Measurements from ENCODE around the gene CXCL1. TPM values are rescaled to one million over a fixed set of nuclear protein-coding genes. Genes with fewer than 3 reads are reported as not detected.

The CXCL1 gene
- total RNA-seq, 1 donor from 2014 or later, result not detected

- intact Hi-C loops (cut with micrococcal nuclease), result no loop called here
- H3K27ac Mint-ChIP-seq, result no peak overlapping the region
- ChIA-PET CTCF (no interaction called here), POLR2A (no interaction called here)
- ATAC-seq (ENCODE audit: low read depth), result no peak
- H3K4me3 Mint-ChIP-seq, result no peak overlapping the region
- peaks cover 5% of the 10 kb centered on the region for H3K4me1 Mint-ChIP-seq
- TF ChIP-seq, protein P1, sequence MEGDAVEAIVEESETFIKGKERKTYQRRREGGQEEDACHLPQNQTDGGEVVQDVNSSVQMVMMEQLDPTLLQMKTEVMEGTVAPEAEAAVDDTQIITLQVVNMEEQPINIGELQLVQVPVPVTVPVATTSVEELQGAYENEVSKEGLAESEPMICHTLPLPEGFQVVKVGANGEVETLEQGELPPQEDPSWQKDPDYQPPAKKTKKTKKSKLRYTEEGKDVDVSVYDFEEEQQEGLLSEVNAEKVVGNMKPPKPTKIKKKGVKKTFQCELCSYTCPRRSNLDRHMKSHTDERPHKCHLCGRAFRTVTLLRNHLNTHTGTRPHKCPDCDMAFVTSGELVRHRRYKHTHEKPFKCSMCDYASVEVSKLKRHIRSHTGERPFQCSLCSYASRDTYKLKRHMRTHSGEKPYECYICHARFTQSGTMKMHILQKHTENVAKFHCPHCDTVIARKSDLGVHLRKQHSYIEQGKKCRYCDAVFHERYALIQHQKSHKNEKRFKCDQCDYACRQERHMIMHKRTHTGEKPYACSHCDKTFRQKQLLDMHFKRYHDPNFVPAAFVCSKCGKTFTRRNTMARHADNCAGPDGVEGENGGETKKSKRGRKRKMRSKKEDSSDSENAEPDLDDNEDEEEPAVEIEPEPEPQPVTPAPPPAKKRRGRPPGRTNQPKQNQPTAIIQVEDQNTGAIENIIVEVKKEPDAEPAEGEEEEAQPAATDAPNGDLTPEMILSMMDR (IDR thresholded peaks at IDR 0.05), result no peak
- no peaks in the 10 kb centered on the region for H3K36me3 Mint-ChIP-seq (ENCODE audit: low read depth)
- no peaks in the 10 kb centered on the region for H3K9me3 Mint-ChIP-seq
- no peak for DNase-seq
- peaks cover 21% of the 10 kb centered on the region for H3K27me3 Mint-ChIP-seq
These were observed 4.2 kb upstream of the CXCL1 start for GRCh38 chr4:73864961-73865360.

DNA sequence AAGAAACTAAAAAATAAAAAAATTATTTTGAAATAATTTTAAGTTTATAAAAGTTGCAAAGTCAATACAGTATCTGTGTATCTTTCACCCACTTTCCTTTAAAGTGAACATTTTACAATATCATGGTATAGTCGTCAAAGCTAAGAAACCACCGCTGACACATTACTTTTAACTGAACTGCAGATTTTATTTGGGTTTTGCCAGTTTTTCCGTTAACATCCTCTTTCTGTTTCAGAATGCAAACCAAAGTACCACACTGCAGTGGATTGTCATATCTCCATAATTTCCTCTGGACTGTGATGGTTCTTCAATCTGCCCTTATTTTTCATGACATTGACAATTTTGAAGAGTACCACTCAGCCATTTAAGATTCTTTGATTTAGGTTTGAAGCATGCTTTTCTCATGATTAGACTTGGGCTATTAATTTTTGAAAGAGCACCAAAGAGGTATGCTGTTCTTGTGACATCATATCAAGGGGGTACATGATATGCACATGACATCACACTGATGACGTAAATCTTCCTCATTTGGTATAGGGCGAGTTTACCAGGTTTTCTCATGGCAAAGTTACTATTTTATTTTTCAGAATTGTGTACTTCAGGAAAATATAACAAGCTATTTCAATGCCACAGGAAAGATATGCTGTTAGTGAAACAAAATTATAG, 3.6 kb upstream of the CXCL1 start:
- peaks cover 20% of the 10 kb centered on the region for H3K27me3 Mint-ChIP-seq
- ATAC-seq (ENCODE audit: low read depth), result no peak
- intact Hi-C loops (cut with micrococcal nuclease), result no loop called here
- ChIA-PET POLR2A (no interaction called here), CTCF (no interaction called here)
- H3K9me3 Mint-ChIP-seq, result no peaks in the 10 kb centered on the region
- no peaks in the 10 kb centered on the region for H3K36me3 Mint-ChIP-seq (ENCODE audit: low read depth)
- DNase-seq, result no peak
- no peak overlapping the region for H3K4me3 Mint-ChIP-seq
- TF ChIP-seq, protein P1 (IDR thresholded peaks at IDR 0.05), result no peak
- H3K27ac Mint-ChIP-seq, result no peak overlapping the region
- H3K4me1 Mint-ChIP-seq, result peaks cover 5% of the 10 kb centered on the region

GRCh38 chr4:73866246-73866645, 2.9 kb upstream of the CXCL1 start:
- Mint-ChIP-seq H3K27ac (no peak overlapping the region), H3K36me3 (ENCODE audit: low read depth) (no peaks in the 10 kb centered on the region), H3K4me1 (peaks cover 5% of the 10 kb centered on the region), H3K4me3 (no peak overlapping the region), H3K27me3 (peaks cover 23% of the 10 kb centered on the region), H3K9me3 (no peaks in the 10 kb centered on the region)
- ChIA-PET POLR2A (no interaction called here), CTCF (no interaction called here)
- DNase-seq (no peak), ATAC-seq (ENCODE audit: low read depth) (no peak)
- TF ChIP-seq, protein P1 (IDR thresholded peaks at IDR 0.05), result no peak
- intact Hi-C loops (cut with micrococcal nuclease), result no loop called here

- Mint-ChIP-seq H3K36me3 (ENCODE audit: low read depth) (no peaks in the 10 kb centered on the region), H3K4me1 (peaks cover 5% of the 10 kb centered on the region), H3K4me3 (no peak overlapping the region), H3K9me3 (no peaks in the 10 kb centered on the region), H3K27ac (no peak overlapping the region), H3K27me3 (peaks cover 23% of the 10 kb centered on the region)
- no peak for ATAC-seq (ENCODE audit: low read depth)
- ChIA-PET CTCF (no interaction called here), POLR2A (no interaction called here)
- no peak for DNase-seq
- intact Hi-C loops (cut with micrococcal nuclease), result no loop called here
- TF ChIP-seq, protein P1 (IDR thresholded peaks at IDR 0.05), result no peak
These were observed 1.4 kb upstream of the CXCL1 start for GRCh38 chr4:73867783-73868182.

GRCh38 chr4:73868206-73869129, 725 bp upstream of the CXCL1 start:
- Mint-ChIP-seq H3K27ac (no peak overlapping the region), H3K4me3 (no peak overlapping the region), H3K9me3 (no peaks in the 10 kb centered on the region), H3K4me1 (peaks cover 5% of the 10 kb centered on the region), H3K36me3 (ENCODE audit: low read depth) (no peaks in the 10 kb centered on the region), H3K27me3 (peaks cover 23% of the 10 kb centered on the region)
- ChIA-PET CTCF (no interaction called here), POLR2A (no interaction called here)
- DNase-seq, result no peak
- intact Hi-C loops (cut with micrococcal nuclease), result no loop called here
- ATAC-seq (ENCODE audit: low read depth), result no peak
- TF ChIP-seq, protein P1 (IDR thresholded peaks at IDR 0.05), result no peak

All from activated B cell treated with CpG ODN at 0.5 μM for 24 hours (primary cell).